GM21367 (cell line): ENCODE measurements around the gene QDPR.
"Not testable (repeated sequence)": the region's sequence is repeated elsewhere in the genome, so short reads cannot be mapped to it uniquely, and the experiment has no call there.

Source experiments
- ATAC-seq: cut with Tn5 transposase; IDR thresholded peaks from one replicate; pipeline ENCODE4 v1.9.1; 2021; ENCODE audit not compliant: unreplicated experiment

The QDPR gene

DNA sequence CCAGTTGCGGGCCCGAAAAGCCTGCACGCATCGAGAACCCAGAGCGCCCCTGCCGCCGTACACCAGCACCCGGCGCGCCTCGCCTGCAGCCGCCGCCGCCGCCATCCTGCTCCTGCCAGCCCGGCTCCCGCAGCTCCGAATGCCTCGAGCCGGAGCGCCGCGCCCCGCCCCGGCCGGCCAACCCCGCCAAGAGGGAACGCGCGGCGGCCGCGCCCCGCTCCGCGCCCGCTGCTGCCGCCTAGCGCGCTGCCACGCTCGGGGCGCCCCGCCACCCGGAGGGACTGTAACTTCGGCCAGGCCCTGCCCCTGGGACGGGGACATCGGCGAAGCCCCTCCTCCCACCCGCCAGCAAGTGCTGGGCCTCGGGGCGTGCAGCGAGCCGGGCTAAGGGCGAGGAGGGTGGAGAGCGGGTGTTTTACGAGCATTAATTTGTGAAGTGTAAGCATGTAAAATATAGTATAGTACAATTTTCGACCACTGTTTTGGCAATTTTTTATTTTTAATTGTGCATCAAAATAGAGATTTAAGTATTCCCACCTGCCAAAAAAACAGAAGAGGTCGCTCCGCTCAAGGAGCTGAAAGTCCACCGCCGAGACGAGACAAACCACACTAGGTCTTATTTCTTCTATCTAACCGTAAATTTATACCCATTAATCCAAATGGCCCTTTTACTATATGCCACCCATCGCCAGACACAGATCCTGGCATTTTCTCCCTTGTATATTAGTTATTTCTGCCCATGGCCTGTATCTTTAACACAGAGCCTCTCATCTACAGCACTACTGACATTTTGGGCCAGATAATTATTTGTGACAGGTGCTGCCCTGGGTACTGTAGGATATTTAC is at the start of gene QDPR:
Gene QDPR, minus strand, starts transcription at position 141 of the 846 bp plus-strand sequence. Its CDS starts 36 bp downstream, at position 105.
- ATAC-seq, result peak; percentile 95

DNA sequence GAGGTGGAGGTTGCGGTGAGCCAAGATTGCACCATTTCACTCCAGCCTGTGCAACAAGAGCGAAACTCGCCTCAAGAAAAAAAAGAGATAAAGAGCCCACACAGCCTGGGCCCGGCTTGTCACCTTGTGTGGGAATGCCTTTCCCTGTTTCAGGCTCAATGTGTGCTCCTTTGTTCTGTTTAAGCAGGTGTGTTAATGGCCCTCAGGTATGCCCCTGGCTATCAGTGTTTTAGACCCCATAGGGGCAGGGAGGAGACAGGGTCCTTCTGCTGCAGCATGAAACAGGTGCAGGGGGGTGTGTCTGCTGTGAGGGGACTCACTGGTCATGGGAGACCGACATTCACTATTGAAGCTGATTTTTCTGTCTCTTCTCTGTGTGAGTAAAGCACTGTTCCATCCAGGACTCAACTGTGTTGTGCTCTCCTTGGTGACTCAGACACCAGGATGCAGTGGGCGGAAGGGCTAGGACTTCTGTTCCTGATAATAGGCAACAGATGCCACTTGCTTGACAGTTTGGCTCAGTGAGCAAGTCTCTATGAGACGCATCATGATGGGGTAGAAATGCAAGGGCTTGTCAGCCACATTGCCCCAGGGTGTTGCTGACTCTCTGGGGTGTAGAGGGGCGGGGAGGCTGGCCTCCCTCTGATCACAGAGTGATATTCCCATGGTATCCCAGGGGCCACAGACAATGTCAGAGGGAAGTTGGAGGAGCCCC is 49.5 kb upstream of the QDPR start:
- no peak for ATAC-seq

DNA sequence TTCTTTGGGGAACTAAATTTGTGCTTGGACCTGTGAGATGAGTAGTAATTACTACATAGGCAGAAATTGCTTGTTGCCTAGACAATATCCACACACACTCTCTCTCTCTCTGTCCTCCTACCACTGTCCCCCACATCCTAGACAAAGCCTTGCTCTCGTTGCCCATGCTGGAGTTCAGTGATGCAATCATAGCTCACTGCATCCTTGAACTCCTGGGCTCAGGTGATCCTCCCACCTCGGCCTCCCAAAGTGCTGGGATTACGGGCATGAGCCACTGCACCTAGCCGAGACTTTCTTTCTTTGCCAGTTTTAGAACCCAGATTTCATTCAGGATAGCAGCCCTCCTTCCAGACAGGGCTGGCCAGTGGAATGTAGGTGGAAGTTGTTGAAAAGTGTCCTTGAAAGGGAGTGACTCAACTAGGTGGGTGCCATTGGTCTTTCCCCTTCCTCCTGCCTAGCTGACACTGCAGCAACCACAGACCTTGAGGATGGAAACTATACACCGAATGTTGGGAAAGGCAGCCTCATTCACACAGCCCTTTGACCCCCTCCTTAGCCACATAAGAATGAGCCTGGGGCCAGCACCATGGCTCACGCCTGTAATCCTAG is 48.3 kb upstream of the QDPR start:
- ATAC-seq, result no peak

DNA sequence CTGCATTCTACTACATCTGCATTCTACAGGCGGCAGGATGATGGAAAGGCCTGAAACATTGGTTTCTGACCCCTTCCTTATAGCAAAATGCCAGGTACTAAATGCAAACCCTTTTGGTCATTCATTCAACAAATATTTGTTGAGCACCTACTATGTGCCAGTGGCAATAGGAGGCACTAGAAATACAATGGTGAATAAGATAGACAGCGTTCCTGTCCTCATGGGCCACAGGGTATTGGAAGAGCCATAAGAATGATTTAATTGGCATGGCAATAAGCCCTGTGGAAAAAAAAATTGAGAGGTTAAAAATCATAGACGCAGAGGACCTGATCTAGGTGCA is 47.8 kb upstream of the QDPR start:
- ATAC-seq, result no peak

DNA sequence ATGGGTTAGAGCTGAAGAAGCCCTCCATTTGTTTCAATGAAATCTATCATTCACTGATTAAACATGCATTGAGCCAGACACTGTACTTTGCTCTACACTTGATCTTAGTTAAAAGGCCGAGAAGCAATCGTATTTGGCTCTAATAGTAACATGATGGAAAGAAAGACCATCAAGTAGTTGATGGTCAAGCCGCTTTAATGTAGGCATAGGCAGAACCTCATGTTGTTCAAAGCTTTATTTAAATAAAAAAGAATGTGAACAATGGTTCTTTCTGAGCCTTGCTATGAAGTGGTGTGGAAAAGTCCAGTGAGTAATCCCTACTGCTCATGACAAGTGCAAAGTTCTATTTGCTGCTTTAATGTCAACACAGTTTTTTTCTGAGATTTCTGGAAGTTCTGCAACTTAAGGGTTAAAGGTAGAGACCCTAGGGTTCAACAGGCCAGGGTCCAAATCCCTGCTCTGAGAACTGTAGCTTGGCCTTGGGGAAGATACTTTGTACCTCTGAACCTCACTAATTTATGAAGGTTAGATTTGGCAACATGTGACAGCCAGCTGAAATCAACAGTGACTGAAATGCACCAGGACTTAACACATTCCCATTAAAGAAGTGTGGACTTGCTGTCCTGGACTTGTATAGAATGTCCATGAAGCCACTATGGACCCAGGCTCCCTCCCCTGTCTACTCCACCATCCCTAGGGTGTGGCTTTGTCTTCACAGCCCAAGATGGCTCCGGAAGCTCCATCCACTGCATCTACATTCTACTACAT is 47.2 kb upstream of the QDPR start:
- ATAC-seq, result no peak

DNA sequence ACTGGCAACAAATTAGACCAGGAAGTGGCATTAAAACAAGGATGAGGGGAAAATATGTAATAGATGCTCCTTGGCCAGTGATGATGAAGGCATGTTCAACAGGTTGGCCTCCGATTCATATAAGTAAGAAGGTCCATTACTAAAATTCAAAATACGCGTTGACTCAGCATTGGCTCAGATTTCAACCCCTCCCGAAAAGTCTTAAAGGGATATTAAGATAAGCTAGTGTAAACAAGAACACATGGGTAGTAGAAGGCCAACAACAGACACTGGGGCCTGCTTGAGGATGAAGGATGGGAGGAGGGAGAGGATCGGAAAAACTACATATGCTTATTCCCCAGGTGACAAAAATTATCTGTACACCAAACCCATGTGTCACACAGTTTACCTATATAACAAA is 46.0 kb upstream of the QDPR start:
- ATAC-seq, result no peak

DNA sequence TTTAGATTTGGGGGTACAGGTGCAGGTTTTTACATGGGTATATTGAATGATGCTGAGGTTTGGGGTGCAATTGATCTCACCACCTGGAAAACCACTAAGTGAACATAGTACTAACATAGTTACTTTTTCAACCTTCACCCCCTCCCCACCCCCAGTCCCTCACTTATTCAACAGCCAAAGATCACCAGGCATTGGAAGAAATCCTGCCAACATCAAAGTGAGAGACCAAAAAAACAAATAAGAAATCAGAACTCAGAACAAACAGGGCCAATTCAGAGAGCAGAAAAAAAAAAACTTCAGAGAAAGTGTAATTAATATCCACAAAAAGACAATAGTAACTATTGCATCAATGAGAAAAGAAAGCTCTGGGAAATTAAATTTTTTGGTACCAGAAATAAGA is 44.6 kb upstream of the QDPR start:
- no peak for ATAC-seq

DNA sequence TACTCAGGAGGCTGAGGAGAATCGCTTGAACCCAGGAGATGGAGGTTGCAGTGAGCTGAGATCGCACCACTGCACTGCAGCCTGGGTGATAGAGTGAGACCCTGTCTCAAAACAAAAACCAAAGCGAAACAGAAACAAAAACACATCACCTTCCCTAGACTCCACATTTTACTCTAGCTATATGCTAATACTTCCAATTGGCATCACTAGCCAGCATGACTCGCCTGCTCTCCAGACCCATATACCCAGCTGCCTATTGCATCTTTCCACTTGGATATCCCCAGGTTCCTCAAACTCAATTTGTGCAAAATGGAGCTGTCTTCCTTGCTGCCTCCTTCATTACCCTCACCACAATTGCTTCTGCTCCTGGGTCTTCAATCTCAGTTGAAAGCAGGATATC is 42.7 kb upstream of the QDPR start:
- no peak for ATAC-seq

DNA sequence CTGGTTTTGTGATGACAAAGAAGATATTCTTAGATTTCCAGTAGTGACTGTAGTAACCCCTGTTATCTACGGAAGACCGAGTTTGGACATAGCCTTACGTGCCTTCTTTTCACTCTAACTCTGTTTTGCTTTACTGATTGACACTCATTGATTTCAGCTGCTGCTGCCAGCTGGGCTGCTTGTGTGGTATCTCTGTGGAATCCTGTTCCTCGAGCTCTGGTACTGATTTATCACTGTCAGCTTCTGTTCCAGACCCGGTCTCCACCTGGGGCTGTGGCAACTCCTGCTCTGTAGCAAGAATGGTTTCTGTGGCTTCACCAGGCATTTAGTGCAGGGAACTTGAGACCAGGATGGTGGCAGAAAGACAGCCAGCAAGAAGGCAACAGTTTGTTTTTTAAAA is 40.5 kb upstream of the QDPR start:
- ATAC-seq, result no peak

DNA sequence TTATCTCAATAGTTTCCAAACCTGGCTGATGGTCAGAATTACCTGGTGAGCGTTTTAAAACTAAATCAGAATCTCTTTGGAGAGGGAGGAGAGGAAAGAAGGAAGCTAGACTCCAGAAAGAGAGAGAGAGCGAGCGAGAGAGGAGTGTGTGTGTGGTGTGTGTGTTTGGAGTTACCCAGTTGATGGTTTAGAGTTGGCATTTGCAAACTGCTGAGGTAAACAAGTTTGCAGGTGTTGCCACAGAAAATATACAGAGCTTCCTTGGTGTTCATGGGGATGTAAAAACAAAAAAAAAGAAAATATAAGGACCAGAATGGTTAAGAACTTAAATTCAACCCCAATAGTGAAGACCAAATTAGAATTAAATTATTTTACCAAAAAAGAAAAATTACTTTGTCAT is 38.7 kb upstream of the QDPR start:
- no peak for ATAC-seq

DNA sequence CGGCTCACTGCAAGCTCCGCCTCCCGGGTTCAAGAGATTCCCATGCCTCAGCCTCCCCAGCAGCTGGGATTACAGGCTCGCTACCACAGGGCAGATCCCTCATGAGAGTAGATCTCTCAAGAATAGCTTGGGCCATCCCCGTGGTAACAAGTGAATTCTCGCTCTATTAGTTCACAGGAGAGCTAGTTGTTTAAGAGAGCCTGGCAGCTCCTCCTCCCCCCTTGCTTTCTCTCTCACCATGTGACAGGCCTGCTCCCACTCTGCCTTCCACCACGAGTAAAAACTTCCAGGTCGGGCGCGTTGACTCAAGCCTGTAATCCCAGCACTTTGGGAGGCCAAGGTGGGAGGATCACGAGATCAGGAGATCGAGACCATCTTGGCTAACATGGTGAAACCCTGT is 34.8 kb upstream of the QDPR start:
- ATAC-seq, result no peak

DNA sequence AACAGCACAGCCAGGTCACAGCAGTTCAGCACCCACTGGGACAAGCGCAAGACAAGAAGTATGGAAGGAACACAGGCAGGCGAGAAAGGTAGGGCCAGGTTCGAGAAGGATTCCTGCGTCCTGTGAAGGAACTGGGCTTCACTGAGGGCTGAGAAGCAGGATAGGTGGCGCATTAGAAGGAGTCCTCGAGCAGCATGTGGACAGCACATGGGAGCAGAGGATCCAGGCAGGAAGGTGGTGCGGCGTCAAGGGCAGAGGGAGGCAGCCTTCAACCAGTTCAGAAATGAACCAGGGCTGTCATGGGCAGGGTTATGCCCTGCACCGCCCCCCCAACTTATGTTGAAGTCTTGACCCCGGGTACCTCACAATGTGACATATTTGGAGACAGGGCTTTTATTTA is 34.3 kb upstream of the QDPR start:
- ATAC-seq, result no peak

DNA sequence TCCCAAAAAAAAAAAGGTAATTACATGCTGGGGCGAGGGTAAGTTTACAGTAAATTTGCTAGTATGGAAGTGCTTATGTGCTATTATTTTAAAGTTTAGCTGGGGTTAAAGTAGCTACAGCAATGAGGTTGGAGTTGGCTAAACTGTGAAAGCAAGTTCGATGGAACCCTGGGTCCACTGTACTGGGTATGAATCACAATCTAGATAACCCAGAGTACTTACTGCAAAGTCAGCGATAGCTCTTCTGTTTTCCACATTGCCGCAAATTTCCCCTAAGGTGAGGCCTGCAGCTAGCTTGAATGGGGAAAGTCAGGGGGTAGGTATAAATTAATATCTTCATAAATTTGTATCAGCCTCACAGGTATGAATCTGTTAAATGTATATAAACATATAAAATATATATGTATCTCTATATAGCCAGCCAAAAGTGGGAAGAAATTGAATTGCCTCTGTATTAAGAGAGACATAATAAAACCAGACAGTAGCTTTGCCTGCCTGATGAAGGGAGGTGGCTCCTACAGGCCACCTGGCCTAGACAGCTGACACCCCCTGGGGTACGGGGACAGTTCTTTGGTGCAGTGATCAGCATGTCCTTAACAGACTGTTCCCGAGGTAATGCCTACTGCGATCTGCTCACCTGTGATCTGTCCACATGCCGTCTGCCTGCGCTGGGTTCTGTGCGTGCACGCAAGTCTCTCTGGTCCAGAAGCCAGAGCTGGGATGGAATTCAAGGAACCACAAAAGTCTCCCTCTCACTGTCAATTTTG is 33.7 kb upstream of the QDPR start:
- no peak for ATAC-seq

DNA sequence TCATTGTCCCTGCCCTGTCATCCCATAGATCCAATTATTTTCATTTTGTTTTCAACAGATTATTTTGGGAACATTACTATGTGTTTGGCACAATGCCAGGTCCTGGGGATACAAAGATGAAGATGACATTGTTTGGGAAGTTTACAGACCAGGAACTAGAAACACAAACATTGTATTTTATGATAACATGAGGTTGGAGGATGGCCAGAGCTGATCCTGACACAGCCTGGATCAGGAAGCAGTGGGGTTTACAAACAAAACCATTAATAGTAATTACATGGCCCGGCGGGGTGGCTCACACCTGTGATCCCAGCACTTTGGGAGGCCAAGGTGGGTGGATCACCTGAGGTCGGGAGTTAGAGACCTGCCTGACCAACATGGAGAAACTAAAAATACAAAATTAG is 32.9 kb upstream of the QDPR start:
- ATAC-seq, result no peak

DNA sequence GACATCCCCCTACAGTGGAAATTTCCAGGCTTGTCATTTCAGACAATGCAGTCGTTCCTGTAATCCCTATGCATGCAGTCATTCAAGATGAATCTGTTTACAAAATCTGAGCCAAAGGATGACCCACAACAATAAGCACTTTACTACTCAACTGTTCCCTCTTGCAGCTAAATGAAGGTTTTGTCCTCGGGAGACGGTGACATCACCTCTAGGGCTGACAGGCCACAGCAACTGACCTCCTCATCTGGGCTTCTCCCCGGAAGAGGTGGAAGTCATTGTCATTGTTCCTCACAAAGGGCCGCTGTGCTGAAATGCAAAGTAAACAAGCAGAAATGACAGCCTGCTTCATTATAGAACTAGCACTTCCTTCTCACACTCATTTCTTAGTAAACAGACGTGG is 32.3 kb upstream of the QDPR start:
- ATAC-seq, result no peak

DNA sequence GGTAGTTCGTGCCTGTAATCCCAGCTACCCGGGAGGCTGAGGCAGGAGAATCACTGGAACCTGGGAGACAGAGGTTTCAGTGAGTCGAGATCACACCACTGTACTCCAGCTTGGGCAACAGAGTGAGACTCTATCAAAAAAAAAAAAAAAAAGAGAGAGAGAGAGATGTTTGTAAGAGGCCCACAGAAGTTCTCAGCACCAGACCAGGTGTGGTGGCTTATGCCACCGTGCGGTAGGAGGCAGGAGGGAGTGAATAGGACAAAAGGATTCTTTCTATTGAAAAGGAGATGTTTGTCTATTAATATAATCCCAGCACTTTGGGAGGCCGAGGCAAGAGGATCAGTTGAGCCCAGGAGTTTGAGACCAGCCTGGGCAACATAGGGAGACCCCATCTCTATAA is 25.2 kb upstream of the QDPR start:
- ATAC-seq, result not testable (repeated sequence)

DNA sequence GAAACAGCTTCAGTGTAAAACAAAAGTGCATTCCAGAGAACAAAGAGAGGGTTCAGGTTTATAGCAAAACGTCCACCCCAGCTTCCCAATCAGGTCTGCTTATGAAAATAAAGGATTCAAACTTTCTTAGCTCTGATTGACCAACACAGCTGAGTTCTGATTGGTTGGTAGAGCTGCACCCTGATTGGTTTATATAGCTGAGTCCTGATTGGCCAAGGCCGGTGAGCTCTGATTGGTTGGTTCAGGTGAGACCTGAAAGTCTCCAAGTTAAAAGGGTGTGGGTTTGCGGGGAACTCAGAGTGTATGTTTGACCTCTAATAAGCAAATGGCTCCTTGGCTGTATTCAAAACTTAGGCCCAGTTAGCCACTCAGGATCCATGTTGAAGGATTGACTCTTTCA is 24.0 kb upstream of the QDPR start:
- ATAC-seq, result no peak

DNA sequence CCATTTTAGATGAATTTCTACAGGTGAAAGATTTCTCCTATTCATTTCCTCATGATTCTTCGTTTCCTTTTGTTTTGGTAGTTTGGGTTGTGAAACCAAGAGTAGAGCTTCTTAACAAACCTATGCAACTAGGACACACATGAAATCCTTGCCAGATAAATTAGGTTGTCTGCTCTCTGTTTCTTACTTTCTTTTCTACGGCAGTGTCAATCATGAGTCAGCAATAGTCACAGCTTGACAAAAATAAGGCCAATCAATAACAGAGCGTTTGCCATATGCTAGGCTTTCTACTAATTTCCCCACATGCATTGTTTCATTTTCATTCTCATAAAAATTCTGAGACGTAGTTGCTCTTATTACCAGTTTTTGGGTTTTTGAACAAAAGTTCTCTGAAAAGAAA is 23.4 kb upstream of the QDPR start:
- no peak for ATAC-seq

DNA sequence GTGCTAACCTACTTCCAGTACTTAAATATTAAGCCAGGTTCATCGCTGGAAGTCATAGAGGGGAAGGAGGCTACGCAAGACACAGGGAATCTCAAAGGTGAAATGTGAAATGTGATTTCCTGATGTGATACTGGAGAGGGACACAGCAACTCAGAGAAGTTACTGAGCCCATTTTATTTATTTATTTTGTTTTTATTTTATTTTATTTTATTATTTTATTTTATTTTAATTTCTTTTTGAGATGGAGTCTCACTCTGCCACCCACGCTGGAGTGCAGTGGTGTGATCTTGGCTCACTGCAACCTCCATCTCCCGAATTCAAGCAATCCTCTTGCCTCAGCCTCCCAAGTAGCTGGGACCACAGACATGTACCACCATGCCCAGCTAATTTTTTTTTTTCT is 22.8 kb upstream of the QDPR start:
- ATAC-seq, result no peak

DNA sequence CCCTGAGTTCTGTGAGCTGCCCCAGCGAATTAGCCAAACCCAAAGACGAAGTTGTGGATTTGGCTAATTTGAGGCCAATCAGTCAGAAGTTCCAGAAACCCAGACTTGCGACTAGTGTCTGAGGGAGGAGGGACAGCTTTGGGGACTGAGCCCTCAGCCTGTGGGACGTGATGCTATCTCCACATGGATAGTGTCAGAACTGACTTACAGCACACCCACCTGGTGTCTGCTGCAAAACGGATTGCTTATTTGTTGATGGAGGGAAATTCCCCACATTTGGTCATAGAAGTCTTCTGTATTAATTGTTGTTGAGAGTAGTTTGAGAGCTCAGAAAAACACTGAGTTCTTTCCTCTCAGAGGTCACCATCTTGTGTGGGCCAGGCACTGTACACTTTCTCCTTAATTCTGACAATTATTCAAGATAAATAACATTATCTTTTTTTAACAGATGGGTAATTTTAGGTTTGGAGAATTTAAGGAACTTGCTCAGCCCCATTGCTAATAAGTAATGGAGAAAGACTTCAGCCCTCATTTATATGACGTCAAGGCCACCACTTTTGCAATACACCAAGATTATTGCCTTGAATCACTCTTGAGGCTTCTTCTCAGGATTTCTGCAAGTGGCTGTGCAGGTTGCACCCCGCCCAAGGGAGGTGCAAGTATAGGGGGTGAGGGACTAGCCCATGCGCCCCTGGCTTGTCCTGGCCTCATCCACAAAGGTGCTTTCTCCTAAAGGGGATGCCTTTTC is 19.8 kb upstream of the QDPR start:
- ATAC-seq, result no peak
